Loucy (cell line): ENCODE results near the gene TRAT1.

Experiments used
- H2AFZ ChIP-seq: fragments of 200-600 bp; sonication (generic); 2 replicates; pipeline ENCODE4 v1.6.0; 2016; ENCODE audit warnings: antibody characterized with exemption, mild to moderate bottlenecking, low read length, moderate library complexity
- H3F3A ChIP-seq: fragments of 200-600 bp; 2 replicates; pipeline ENCODE4 v1.6.0; 2016; ENCODE audit warnings: antibody characterized with exemption, low read depth, mild to moderate bottlenecking
- H3K27me3 ChIP-seq: fragments of 200-600 bp; sonication (generic); 2 replicates; pipeline ENCODE4 v1.6.1; 2014; ENCODE audit warnings: low read length, mild to moderate bottlenecking; ENCODE audit not compliant: insufficient read depth, poor library complexity, severe bottlenecking
- H3K36me3 ChIP-seq: fragments of 200-600 bp; sonication (generic); 2 replicates; pipeline ENCODE4 v1.6.1; 2016; ENCODE audit warnings: low read length; ENCODE audit not compliant: insufficient read depth
- H3K4me1 ChIP-seq: fragments of 200-600 bp; sonication (generic); 2 replicates; pipeline ENCODE4 v1.5.1; 2014; ENCODE audit warnings: low read length, mild to moderate bottlenecking; ENCODE audit not compliant: insufficient read depth, poor library complexity, severe bottlenecking
- H3K4me2 ChIP-seq: fragments of 200-600 bp; sonication (generic); 2 replicates; pipeline ENCODE4 v1.6.0; 2014; ENCODE audit warnings: antibody characterized with exemption, low read length, low read depth, mild to moderate bottlenecking; ENCODE audit not compliant: poor library complexity, severe bottlenecking
- H3K4me3 ChIP-seq: fragments of 200-600 bp; sonication (generic); 2 replicates; pipeline ENCODE4 v1.5.1; 2014; ENCODE audit warnings: low read length, mild to moderate bottlenecking, mixed read lengths; ENCODE audit not compliant: poor library complexity, severe bottlenecking
- H3K79me2 ChIP-seq: fragments of 200-600 bp; sonication (generic); 2 replicates; pipeline ENCODE4 v1.6.1; 2014; ENCODE audit warnings: low read length; ENCODE audit not compliant: insufficient read depth
- H3K9ac ChIP-seq: fragments of 200-600 bp; sonication (generic); 2 replicates; pipeline ENCODE4 v1.6.0; 2014; ENCODE audit warnings: mild to moderate bottlenecking, low read depth, low read length, moderate library complexity; ENCODE audit not compliant: poor library complexity, severe bottlenecking
- H3K9me2 ChIP-seq: fragments of 200-600 bp; sonication (generic); replicated peaks from 2 replicates; pipeline ENCODE4 v1.6.1; 2016; ENCODE audit warnings: low read depth, low read length, mixed read lengths
- H3K9me3 ChIP-seq: fragments of 200-600 bp; sonication (generic); 2 replicates; pipeline ENCODE4 v1.6.1; 2014; ENCODE audit warnings: mild to moderate bottlenecking, antibody characterized with exemption, low read length, low read depth; ENCODE audit not compliant: insufficient read depth
- H4K20me1 ChIP-seq: fragments of 200-600 bp; sonication (generic); 2 replicates; pipeline ENCODE4 v1.6.0; 2014; ENCODE audit warnings: antibody characterized with exemption, low read length, mild to moderate bottlenecking; ENCODE audit not compliant: insufficient read depth, poor library complexity, severe bottlenecking
- CTCF ChIP-seq: fragments of 200-600 bp; sonication (generic); conservative IDR thresholded peaks from 2 replicates; pipeline ENCODE4 v1.5.1; 2014; ENCODE audit warnings: mild to moderate bottlenecking, antibody characterized with exemption, low read length
- EZH2phosphoT487 ChIP-seq: fragments of 200-600 bp; IDR thresholded peaks from 2 replicates; pipeline ENCODE4 v1.6.1; 2018; ENCODE audit warnings: antibody characterized with exemption, mild to moderate bottlenecking, moderate library complexity, borderline replicate concordance

Gene TRAT1

DNA sequence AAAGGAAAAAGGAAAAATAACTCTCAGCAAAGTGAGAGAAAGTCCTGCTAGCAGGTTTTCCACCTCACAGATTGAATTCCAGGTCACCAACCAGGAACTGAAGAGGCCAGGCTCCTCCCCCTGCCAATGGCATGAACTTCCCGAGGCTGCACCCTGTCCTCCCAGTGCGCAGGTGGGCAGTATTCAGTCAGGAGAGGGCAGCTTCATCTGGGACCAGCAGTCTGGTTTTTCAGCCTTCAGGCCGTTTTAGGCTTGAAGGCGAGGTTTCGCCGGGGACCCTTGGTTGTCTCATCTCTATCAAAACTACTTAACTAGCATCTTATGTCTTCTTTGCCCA lies 41.2 kb downstream of the TRAT1 start:
- no peak for TF ChIP-seq EZH2phosphoT487
- Histone ChIP-seq H3K9me3 (no peaks in the 10 kb centered on the region), H2AFZ (no peak overlapping the region), H4K20me1 (no peaks in the 10 kb centered on the region), H3K9ac (no peak overlapping the region), H3K4me2 (no peak overlapping the region), H3K4me1 (no peaks in the 10 kb centered on the region), H3F3A (no peaks in the 10 kb centered on the region), H3K9me2 (no peaks in the 10 kb centered on the region), H3K79me2 (no peaks in the 10 kb centered on the region), H3K36me3 (peaks cover 3% of the 10 kb centered on the region; the same call in 1 of the 2 replicates), H3K4me3 (no peak overlapping the region), H3K27me3 (no peaks in the 10 kb centered on the region)

GRCh38 chr3:108877901-108878300 lies 55.3 kb downstream of the TRAT1 start:
- Histone ChIP-seq H3F3A (no peaks in the 10 kb centered on the region), H3K27me3 (no peaks in the 10 kb centered on the region), H2AFZ (no peak overlapping the region), H3K9ac (no peak overlapping the region), H3K9me3 (no peaks in the 10 kb centered on the region), H3K4me3 (no peak overlapping the region), H3K4me1 (no peaks in the 10 kb centered on the region), H3K36me3 (no peaks in the 10 kb centered on the region), H4K20me1 (no peaks in the 10 kb centered on the region), H3K4me2 (no peak overlapping the region), H3K9me2 (no peaks in the 10 kb centered on the region), H3K79me2 (no peaks in the 10 kb centered on the region)
- no peak for TF ChIP-seq EZH2phosphoT487
- TF ChIP-seq CTCF = no peak

GRCh38 chr3:108879915-108880314 lies 57.3 kb downstream of the TRAT1 start:
- H3K36me3 ChIP-seq = no peaks in the 10 kb centered on the region
- no peaks in the 10 kb centered on the region for H3K9me3 ChIP-seq
- H3K79me2 ChIP-seq = no peaks in the 10 kb centered on the region
- no peak overlapping the region for H3K9ac ChIP-seq
- no peak overlapping the region for H3K4me3 ChIP-seq
- no peaks in the 10 kb centered on the region for H4K20me1 ChIP-seq
- H3K4me2 ChIP-seq = no peak overlapping the region
- H3F3A ChIP-seq = no peaks in the 10 kb centered on the region
- no peak overlapping the region for H2AFZ ChIP-seq
- H3K9me2 ChIP-seq = no peaks in the 10 kb centered on the region
- no peak for TF ChIP-seq CTCF
- no peak for TF ChIP-seq EZH2phosphoT487
- H3K4me1 ChIP-seq = peaks cover 13% of the 10 kb centered on the region
- H3K27me3 ChIP-seq = no peaks in the 10 kb centered on the region

- H2AFZ ChIP-seq = no peak overlapping the region
- H3K9ac ChIP-seq = no peak overlapping the region
- H3F3A ChIP-seq = no peaks in the 10 kb centered on the region
- no peaks in the 10 kb centered on the region for H3K9me2 ChIP-seq
- H3K4me3 ChIP-seq = no peak overlapping the region
- no peak overlapping the region for H3K4me2 ChIP-seq
- no peaks in the 10 kb centered on the region for H3K9me3 ChIP-seq
- H3K4me1 ChIP-seq = peaks cover 13% of the 10 kb centered on the region
- H3K36me3 ChIP-seq = no peaks in the 10 kb centered on the region
- H3K27me3 ChIP-seq = no peaks in the 10 kb centered on the region
- no peaks in the 10 kb centered on the region for H3K79me2 ChIP-seq
- no peak for TF ChIP-seq CTCF
- no peak for TF ChIP-seq EZH2phosphoT487
- no peaks in the 10 kb centered on the region for H4K20me1 ChIP-seq
Measured at GRCh38 chr3:108882762-108883161, 60.2 kb downstream of the TRAT1 start.
